ENCODE data around the gene RB1.

- no peak for TF ChIP-seq EZH2 (IDR thresholded peaks at IDR 0.05)
- no peak for TF ChIP-seq POLR2AphosphoS5 (IDR thresholded peaks at IDR 0.05; ENCODE audit: borderline replicate concordance, low read depth, low read length)
- TF ChIP-seq FOXP2 (optimal IDR thresholded peaks at IDR 0.05; ENCODE audit: control extremely low read depth, extremely low read length, insufficient read depth) = no peak
Measured at GRCh38 chr13:48508011-48508410, 204.5 kb downstream of the RB1 start.

Measured in SK-N-MC (cell line).